Umbilical cord (tissue), 2 donors: ENCODE measurements around the gene CCDC121. TPM values are rescaled to one million over a fixed set of nuclear protein-coding genes. Genes with fewer than 3 reads are reported as not detected.

Experiments
- DNase-seq: peaks from one replicate; pipeline ENCODE4 v3.0.0-alpha.2; 2015; ENCODE audit warnings: low spot score
- total RNA-seq: library from RNA; depleted of rRNA; stranded (reverse); fragments of >200 nt; gene quantifications from one replicate; pipeline ENCODE4 v1.2.3, GENCODE V29; 2014; ENCODE audit warnings: low replicate concordance; ENCODE audit not compliant: insufficient read depth

The CCDC121 gene
- total RNA-seq: 10.6 TPM

DNA sequence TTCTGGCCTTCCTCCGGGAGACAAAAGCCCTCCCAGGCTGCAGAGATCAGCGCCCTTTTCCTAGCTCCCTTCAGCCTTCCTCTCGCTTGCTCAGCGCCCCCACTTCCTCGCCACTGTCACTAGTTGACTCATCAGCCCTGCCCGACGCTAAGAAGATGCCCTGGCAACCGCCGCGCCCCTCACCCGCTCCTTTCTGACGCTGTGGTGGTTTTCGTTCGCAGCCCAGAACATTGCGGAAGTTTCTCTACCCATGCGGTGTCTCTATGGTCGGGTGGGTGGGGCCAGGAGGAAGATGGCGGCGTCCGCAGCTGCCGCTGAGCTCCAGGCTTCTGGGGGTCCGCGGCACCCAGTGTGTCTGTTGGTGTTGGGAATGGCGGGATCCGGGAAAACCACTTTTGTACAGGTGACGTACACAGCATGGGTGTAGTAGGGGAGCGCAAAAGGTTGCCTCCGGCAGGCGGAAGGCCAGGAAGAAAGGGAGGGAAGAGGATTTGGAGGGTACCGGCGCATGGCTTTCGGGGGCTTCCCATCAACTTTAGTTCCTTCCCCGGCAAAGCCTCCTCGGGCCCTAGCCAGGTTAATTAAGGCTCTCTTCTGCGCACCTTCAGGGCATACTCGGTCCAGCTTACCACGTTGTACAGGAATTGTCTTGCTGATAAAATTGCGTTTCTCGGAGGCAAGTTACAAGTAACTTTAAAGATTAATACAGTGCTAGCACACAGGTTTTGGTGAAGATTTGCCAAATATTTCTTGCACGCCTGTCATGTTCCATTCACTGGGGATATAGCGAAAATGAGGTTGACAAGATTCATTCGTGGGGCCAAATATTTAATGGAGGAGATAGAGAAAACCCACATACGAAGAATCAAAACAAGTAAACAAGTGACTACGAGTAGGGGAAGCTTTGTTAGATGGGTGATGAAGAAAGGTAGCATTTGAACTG lies at the start of gene CCDC121, which contains the start of gene GPN1:
TSS of gene CCDC121 (minus strand) at position 246 of the 943 bp plus-strand sequence. CDS start 1,213 bp downstream, outside the sequence.
TSS of gene GPN1 (plus strand) at position 284 of the 943 bp plus-strand sequence. CDS start at position 293, 9 bp downstream.
- DNase-seq: peak; percentile 95

DNA sequence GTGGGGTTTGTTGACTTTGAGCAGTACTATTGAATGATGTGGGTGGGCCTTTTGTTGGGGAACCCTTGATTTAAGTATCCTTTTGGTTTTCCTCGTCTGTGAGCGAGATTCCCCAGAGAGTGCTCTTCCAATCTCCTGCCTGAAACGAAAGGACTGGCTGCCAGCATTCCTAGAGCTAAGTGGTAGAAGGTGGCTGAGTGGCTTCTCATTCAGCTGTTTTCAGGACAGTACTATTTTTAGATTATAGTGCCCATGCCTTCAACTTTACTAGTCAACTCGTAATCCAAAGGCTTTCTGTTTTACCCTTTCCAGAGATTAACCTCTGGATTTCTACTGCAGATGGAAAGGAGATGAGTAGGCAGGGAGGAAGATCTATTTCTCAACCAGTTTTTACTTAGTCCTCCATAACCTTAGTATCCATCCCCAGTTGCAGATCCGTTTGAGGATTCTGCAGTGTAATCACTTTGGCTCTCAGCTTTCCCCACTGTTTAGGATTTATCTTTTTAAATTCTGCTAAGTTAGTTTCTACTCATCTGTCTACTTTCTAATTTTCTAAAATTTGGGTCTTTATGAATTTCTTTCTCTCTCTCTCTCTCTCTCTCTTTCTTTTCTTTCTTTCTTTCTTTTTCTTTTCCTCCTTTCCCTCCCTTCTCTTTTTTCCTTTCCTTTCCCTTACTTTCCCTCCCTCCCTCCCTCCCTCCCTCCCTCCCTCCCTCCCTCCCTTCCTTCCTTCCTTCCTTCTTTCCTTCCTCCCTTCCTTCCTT lies 44.1 kb upstream of the CCDC121 start:
- DNase-seq: no peak

DNA sequence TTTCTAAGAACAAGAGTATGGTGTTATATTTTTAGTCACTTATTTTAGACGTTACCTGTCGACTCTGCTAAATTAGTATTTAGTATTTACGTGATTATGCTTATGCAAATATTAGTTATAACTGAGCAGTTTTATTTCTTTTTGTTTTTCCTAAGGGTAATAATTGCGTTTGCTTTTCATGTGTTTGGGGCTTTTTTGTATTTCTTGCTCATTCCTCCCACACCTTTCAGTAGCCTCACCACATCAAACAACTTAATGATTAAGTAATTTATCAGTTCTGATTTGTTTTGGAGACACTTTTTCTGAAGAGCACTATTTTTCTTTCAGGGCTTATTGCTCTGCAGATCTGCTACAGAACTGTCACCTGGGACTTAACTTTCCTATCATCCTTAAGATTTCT lies 42.4 kb upstream of the CCDC121 start:
- no peak for DNase-seq

- no peak for DNase-seq
These were observed 38.6 kb upstream of the CCDC121 start for GRCh38 chr2:27667446-27667845.

DNA sequence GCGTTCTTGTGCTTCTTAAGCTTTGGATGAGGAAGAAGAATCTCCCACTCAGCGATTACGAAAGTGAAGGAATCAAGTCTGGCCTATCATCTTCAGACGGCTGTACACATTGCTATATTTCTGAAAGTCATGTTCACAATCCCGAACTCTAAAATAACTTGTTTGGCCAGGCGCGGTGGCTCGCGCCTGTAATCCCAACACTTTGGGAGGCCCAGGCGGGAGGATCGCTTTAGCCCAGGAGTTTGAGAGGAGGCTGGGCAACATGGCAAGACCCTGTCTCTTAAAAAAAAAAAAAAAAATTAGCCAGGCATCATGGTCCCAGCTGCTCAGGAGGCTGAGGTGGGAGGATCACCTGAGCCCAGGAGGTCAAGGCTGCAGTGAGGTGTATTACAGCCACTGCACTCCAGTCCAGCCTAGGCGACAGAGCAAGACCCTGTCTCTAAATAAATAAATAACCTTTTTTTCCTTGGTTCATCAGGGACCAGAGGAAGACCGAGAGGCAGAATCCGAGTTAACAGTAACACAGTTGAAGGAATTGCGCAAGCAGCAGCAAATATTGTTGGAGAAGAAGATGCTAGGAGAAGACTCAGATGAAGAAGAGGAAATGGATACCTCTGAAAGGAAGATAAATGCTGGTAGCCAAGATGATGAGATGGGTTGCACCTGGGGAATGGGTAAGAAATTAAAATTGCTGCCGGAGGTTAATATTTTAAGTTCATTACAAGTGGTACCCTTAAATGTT lies 36.0 kb upstream of the CCDC121 start:
- no peak for DNase-seq

- no peak for DNase-seq
These were observed 35.4 kb upstream of the CCDC121 start for GRCh38 chr2:27664154-27664574.

DNA sequence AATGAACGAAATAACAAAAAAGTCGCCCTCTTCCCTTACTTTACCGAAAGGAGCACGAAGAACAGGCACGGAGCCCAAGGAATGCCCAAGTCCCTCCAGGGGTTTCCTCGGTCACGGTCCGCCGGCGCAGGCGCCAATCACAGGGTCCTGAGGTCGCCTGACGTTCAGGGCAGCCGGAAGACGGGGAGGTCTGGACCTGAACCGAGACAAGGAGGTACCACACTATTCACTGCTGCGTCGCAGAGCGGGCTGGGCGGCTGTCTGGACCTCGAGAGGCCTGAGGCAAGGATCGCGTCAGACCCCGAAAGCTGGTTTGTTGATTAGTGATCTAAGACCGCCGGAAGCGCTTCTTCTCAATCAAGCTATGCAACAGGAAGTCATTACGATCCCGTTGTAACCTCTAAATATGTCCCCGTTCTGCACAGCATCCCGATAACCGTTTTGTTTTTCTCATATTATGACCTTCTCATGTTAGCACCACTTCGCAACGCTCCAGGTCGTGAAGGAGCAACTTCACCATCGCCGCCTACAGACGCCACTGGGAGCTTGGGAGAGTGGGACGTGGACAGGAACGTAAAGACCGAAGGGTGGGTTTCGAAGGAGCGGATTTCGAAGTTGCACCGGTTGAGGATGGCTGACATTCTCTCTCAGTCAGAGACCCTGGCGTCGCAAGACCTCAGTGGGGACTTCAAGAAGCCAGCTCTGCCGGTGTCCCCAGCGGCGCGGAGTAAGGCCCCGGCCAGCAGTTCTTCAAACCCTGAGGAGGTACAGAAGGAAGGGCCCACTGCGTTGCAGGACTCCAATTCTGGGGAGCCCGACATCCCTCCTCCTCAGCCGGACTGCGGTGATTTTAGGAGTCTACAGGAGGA lies 34.7 kb upstream of the CCDC121 start, which contains the start of the genes SLC4A1AP and SUPT7L:
TSS of gene SLC4A1AP (plus strand) at position 605 of the 869 bp plus-strand sequence. CDS start at position 631, 26 bp downstream.
TSS of gene SUPT7L (minus strand) at position 330 of the 869 bp plus-strand sequence. CDS start 1,422 bp downstream, outside the sequence.
- peak; percentile 86 for DNase-seq

DNA sequence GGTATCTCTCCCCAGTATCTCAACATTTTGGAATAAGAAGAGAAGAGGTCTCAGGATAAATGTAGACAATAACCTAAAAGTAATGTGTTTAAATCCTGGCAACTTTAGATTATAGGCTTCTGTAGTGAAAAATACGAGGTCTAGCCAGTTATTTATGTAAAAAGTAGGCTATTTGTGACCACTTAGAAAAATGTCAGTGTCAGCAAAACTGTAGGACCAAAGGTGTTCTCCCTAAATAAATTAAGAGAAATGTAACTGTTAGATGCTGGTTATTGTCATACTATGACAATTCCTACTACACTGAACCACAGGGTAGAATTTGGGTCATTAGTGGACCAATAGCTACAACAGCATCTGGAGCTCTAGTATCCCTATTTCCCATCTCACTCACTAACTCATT lies 32.6 kb upstream of the CCDC121 start:
- no peak for DNase-seq

GRCh38 chr2:27655155-27655951 lies 26.5 kb upstream of the CCDC121 start:
- DNase-seq: no peak

GRCh38 chr2:27653397-27653796 lies 24.6 kb upstream of the CCDC121 start:
- DNase-seq: no peak

DNA sequence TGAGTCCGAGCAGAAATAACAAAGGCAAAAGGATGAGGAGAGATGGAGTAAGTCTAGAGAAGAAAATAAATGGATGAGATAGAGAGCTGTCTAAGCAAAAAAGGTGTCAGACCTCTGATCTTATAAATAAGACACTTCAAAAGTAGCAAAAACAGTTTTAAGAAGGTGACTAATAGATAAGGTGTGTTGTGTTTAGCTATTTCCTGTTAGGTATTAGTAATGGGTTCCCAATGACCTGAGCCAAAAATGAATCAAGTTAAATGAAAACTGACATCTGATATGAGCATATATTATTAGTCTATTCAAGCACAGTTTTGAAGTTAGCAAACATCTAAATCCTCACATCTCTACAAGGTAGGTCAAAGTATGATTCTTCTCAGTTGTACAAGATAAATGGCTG lies 24.0 kb upstream of the CCDC121 start:
- DNase-seq: no peak

DNA sequence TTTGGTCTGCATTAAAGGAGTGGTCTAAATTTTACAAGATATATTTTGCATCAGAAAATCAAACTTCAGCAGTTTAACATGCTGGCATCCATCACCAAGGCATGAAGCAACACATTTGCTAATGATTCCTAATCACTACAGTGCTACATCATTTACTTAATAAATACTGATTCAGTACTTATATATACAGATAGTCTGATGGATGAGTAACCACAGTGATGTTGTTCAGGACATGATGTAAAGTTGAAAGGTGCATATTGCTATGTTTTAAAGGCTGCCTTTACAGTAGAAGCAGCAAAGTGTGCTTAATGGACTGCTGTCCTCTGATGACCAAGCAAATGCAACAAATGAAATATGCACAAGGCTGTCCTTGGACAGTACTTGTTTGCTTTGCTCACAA lies 23.5 kb upstream of the CCDC121 start:
- no peak for DNase-seq

GRCh38 chr2:27651056-27651455 lies 22.2 kb upstream of the CCDC121 start:
- DNase-seq: no peak

GRCh38 chr2:27647737-27648136 lies 18.9 kb upstream of the CCDC121 start:
- DNase-seq: no peak

- DNase-seq: no peak
These were observed 18.5 kb upstream of the CCDC121 start for GRCh38 chr2:27647289-27647688.

- no peak for DNase-seq
These were observed 16.4 kb upstream of the CCDC121 start for GRCh38 chr2:27645197-27645596.

DNA sequence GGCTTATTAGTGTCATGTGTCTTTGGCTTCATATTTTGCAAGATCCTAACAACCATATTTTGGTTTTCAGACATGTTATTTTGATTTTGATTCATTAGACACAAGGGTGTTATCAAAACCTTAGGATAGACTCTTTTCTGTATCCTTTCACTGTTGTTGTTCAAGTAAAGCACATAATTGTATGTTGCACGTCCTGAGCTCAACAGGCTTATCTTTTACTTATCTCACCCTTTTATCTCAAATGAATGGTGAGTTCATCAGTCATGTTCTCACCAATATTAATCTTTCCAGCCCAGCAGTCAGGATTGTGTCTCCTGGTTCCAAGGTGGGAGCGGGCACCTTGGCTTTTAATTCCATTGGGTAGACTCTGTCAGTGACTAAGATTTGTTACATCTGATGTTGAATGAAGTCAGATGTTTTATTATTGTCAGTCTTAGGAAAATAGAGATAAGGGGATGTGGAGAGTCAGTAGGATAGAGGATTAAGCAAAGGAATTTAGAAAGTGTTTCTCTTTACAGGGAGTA lies 12.0 kb upstream of the CCDC121 start:
- no peak for DNase-seq

GRCh38 chr2:27638709-27639108 lies 9.9 kb upstream of the CCDC121 start:
- DNase-seq: no peak

GRCh38 chr2:27638037-27638637 lies 9.3 kb upstream of the CCDC121 start:
- no peak for DNase-seq
